Ammon's horn (tissue), 1 donor: ENCODE data around the gene FADS1.

Experiments
- DNase-seq: peaks from one replicate; pipeline ENCODE4 v3.0.0-alpha.2; 2016; ENCODE audit warnings: low spot score

FADS1 gene

GRCh38 chr11:61776561-61777075 is 40.2 kb downstream of the FADS1 start:
- peak; percentile 62 for DNase-seq

- DNase-seq: no peak
These were observed 40.9 kb downstream of the FADS1 start for GRCh38 chr11:61775606-61776554.

DNA sequence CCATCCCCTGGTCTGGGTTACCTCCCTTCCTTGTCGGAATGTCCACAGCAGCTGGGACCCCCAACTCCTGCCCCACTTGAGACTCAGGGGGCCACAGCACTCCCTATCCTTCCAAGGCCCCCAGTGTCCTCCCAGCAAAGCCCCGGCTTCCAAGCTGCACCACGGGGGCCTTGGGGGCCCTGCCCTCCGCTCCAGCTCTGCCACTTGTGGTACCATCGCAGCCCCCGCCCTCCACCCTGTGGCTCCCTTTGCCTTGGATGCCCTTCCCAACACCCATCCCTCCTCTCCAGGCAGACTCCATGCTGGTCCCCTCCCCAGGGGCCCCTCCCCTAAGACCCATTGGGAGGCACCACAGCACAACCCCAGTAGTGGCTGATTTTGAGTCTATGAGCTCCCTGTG is 41.7 kb downstream of the FADS1 start:
- no peak for DNase-seq

DNA sequence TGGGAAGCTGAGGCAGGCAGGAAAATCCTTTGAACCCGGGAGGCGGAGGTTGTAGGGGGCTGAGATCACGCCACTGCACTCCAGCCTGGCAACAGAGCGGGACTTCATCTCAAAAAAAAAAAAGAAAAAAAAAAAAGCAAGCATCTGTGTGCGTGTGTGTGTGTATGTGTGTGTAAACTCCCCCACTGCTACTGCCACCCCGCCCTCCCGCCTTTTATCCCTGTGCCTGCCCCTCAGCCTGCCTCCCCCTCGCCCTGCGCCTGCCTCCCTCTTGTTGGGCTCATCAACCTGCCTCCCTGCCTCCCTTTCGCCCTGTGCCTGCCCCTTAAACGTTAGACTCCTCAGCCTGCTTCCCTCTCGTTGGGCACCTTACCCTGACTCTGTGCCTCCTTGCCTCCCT is 42.4 kb downstream of the FADS1 start:
- DNase-seq: peak; percentile 57

DNA sequence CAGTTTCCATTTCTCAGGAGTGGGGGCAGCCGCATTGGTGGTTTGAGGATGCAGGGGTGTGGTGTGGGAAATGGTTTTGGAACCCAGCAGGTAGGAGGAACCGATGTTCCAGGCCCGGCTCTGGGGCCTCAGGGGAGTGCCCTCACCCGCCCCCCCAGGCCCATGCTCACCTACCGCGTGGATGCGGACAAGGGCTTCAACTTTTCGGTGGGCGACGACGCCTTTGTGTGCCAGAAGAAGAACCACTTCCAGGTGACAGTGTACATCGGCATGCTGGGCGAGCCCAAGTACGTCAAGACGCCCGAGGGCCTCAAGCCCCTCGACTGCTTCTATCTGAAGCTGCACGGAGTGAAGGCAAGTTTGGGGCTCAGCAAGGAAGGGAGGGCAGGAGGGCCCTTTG is 43.0 kb downstream of the FADS1 start:
- DNase-seq: no peak

GRCh38 chr11:61773356-61773755 is 43.4 kb downstream of the FADS1 start:
- no peak for DNase-seq

GRCh38 chr11:61771985-61772455 is 44.8 kb downstream of the FADS1 start:
- no peak for DNase-seq

- no peak for DNase-seq
These were observed 45.5 kb downstream of the FADS1 start for GRCh38 chr11:61771195-61771894.

GRCh38 chr11:61769946-61770683 is 46.7 kb downstream of the FADS1 start:
- DNase-seq: no peak

GRCh38 chr11:61769169-61769920 is 47.5 kb downstream of the FADS1 start:
- no peak for DNase-seq

- no peak for DNase-seq
These were observed 48.3 kb downstream of the FADS1 start for GRCh38 chr11:61768376-61769076.

DNA sequence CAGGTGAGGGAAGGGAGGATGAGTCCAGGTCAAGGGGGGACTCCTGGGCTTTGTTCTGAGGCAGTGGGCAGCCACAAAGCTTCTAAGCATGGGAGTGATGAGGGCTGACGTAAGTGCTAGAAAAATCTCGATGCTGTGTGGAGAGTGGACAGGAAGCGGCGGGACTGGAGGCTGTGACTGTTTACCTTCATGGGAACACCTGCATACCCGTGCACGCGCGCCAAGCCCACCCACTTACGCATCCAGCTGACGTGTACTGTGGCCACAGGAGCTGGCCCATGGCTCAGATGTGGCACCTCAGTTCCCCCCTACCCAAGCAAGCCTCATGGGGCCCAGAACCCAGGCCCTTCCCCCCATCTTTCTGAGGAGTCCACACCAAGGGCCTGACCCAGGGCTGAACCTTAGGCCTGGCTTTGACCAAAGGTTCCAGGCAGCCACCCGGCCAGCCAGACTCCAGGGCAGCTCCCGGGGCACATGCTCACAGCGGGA is 50.4 kb downstream of the FADS1 start:
- no peak for DNase-seq

DNA sequence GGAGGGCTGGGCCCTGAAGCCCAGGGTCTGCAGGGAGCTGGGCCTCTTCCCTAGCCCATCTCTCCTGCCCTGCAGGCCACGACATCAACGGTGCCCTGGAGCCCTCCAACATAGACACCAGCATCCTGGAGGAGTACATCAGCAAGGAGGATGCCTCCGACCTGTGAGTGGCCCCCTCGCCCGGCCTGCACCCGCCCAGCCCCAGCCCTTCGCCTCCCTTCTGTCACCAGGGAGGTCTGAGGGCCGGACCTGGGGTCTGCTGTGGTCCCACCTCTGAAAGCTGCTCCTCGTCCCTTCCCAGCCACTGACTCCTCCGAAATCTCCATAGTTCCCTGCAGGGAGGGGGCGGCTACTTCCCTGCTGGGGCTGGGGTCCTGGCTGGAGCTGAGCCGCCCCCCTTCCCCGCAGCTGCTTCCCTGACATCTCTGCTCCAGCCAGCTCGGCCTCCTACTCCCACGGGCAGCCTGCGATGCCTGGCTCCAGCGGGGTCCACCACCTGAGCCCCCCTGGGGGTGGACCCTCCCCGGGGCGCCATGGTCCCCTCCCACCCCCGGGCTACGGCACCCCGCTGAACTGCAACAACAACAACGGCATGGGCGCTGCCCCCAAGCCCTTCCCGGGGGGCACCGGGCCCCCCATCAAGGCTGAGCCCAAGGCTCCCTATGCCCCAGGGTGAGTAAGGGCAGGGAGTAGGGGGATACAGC is 51.1 kb downstream of the FADS1 start:
- DNase-seq: no peak

- DNase-seq: no peak
These were observed 52.1 kb downstream of the FADS1 start for GRCh38 chr11:61764606-61765260.

DNA sequence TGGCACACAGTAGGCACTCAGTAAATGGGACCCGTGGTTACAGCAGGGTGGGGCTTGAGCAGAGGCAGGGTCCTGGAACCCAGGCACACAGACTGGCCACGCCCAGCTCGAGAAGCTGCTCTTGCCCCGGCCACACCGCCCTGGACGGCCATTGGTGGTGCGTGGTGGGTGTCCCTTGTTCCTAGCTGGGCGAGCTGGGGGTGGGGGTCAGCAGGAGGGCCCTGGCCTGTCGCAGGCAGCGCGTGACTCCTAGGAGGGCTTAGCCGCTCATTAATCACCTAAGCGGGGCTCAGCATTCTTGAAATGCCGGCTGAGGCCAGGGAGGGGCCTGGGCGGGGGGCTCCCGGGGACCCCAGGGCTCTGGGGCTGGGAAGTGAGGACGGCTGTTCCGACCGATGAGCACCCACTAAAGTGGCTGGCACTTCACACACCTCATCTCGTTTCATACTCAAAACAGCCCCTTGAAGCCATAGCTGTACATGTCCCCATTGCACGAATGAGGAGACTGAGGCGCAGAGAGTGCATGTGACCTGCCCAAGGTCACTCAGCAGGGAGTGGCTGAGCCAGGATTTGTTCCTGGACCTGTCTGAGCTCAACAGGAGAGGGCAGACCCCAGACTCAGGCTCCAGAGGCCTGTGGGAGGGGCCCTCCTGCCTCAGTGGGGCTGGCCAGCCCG is 52.7 kb downstream of the FADS1 start:
- DNase-seq: no peak

DNA sequence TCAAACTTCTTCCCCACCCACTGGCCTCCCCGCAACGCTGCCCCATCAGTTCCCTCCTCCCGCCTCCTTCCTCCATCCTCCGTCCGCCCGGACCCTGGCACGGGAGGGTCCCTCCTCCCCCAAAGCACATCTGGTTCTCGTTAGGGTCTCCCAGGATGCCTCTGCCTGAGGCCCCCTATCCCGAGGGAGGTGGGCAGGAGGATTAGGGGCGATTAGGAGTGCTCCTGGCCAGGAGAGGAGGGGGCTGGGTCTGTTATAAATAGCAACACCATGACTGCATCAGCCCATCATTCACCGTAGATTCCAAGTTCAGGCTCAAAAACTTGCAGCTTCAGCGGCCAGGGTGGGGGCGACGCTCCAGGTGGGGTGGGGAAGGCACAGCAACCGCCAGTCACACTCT is 54.0 kb downstream of the FADS1 start:
- no peak for DNase-seq

- no peak for DNase-seq
These were observed 54.6 kb downstream of the FADS1 start for GRCh38 chr11:61762223-61762615.

GRCh38 chr11:61761440-61762222 is 55.2 kb downstream of the FADS1 start:
- no peak for DNase-seq
